GDM1 (cell line): ENCODE measurements around the gene SAMD4A.

ENCODE experiments used
- DNase-seq: peaks from one replicate; lab custom pipeline; 2025; lab: John Stamatoyannopoulos, UW

Gene SAMD4A

DNA sequence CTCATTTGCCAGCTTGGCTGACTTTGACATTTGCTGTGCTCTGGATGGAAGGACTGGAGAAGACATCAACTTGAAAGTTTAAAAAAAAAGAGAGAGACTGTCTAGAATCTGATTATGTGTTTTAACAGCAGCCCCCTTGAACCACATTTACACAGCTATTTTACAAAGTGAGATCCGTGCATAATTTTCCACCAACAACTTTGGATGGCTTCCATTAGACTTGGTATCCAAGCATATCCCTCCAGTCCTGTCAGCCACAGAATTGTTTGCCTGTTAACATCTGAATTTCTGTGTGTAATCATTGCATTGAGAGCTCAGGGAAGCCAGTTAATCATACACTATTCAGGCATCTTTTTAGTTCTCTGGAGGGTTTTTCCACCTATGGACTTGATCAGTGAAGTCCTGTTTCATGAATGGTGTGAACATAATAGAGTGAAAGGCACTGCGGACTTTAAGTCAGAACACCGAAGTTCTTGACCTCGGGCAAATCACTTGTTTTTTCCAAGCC, 93.7 kb downstream of the SAMD4A start:
- DNase-seq: no peak

- no peak for DNase-seq
Observed at GRCh38 chr14:54662491-54663133, 95.7 kb downstream of the SAMD4A start.

DNA sequence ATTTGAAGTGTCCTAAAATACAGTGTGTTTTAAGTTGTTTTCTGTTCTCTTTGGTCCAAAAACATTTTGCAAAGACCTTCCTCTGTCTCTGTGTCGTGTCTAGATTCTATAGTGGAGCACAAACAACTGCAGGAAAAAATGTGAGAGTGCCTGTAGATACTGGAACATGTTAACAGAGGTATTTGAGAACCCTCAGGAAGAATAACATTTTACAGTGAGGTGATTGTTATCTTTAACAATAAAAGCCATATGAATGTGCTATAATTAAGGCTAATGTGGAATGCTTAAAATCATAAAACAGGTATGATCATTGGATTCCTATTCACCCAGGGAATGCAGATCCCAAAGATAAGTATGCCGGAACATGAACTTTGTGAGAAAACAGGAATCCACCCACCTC, 98.0 kb downstream of the SAMD4A start:
- no peak for DNase-seq

- no peak for DNase-seq
Observed at GRCh38 chr14:54665946-54666345, 99.0 kb downstream of the SAMD4A start.

- no peak for DNase-seq
Observed at GRCh38 chr14:54667026-54667744, 100.3 kb downstream of the SAMD4A start.

- DNase-seq: no peak
Observed at GRCh38 chr14:54667764-54668163, 100.8 kb downstream of the SAMD4A start.

- no peak for DNase-seq
Observed at GRCh38 chr14:54669721-54670561, 103.0 kb downstream of the SAMD4A start.

DNA sequence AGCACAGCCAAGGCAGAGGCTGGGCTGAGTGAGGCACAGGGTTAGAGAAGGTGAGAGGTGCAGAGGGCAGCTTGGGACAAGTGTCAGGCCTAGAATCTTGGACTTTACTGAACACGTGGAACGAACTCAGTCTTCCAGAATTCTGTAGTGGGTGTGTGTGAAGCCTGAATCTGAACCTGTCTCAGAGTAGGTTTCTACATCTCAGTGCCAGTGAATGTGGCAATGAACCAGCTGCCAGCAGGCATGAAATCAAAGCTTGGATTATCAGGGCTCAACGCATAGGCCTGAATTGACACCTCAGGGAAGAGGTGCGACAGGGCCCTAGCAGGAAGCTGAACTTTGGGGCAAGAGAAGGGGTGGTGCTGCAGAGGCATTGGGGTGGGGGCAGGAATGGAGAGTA, 104.6 kb downstream of the SAMD4A start:
- DNase-seq: no peak

DNA sequence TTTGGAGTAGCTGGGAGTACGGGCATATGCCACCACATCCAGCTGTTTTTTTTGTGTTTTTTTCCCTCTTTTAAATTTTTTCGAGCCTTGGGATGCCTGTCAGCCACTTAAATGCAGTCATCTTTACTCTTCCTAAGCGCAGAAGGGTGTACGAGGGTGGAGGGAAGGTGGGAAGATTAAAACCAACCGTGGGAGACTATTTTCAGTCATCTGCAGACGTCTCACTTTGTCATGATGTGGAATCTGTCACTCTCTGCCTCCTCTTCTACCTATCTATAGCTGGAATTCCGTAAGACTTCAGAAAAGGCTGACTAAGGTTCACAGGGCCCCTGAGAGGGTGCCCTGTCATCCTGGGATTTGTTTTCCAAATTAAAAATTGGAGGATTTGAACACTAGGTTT, 105.3 kb downstream of the SAMD4A start:
- DNase-seq: no peak

DNA sequence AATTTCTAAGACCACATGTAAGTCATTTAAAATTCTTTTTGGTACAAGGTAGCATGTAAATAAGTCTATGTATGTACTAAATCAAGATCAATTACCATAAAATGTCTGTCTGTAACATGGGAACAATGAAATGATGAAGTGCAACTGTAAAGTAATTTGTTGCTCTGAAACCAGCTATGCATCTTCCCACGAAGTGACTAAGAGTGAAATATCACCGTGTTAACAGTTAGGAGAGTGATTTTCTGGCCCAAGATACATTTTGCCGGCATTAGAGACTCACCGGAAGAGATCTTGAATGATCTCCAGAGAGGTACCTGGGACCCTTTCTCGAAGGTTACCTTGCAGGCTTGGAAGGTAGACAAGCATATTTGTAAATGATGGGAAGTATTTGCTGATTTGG, 105.8 kb downstream of the SAMD4A start:
- no peak for DNase-seq

- DNase-seq: no peak
Observed at GRCh38 chr14:54673193-54674045, 106.5 kb downstream of the SAMD4A start.

DNA sequence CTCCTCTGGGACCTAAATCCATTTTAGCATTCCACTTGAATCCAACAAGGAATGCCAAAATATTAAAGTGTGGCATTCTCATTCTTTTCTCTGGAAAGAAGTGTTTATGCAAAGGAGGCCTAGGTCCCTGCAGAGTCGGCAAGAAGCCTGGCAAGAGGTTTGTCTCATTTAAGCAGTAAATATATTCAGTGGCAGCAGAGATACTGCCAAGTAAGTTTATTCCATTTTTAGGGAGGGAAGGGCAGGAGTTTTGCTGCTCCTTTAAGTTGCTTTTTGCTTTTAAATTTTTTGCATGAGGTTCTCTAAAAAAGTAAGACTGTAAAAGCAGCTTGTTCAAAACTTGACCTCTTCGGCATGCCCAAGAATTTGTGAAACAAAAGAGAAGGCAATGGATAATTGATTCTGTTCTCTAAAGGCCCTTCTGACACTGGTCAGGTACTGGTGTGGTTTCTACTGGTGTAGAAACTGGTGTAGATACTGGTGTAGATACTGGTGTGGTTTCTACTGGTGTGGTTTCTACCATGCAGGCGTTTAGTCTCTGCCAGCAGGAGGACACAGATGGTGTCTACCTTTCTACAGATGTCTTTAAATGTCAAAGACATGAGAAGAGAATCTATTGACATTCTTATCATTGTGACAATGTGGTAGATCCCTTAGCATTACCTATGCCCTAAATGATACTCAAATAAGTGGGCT, 107.3 kb downstream of the SAMD4A start:
- DNase-seq: no peak

DNA sequence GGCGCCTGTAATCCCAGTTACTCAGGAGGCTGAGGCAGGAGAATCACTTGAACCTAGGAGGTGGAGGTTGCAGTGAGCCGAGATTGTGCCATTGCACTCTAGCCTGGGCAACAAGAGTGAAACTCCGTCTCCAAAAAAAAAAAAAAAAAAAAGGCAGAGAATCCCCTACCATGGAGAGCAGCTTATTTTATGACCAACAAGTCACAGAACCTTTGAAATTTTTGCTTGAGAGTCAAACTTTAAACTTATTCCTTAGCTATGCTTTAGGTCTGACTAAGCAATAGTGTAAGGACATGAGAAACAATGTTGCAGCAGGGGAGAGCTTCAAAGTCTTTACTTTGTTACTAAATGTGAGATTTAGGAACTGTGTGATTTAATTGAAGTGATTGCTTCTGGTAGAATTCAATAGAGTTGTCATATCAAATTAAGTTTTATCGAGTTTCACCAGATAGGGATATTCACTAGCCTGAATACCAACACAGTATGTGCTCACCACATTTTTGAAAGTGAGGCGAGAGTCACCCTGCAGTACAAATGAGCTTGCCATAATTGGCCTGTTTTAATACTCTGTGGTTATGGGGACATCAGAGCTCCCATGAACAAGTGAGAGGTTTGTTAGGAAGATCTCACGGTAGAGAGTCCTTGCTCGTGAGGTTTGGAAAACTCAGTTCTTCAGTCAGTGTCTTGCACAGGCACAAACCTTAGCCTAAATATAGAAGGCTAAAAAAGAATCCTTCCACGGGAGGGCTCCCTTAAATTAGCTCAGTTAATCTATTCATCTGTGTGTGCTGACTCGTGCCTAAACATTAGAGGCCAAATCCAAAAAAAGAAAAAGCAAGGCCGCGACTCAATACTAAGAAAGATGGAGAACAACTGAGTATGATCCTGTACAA, 108.6 kb downstream of the SAMD4A start:
- no peak for DNase-seq

GRCh38 chr14:54676812-54677708, 110.1 kb downstream of the SAMD4A start:
- no peak for DNase-seq

- no peak for DNase-seq
Observed at GRCh38 chr14:54680651-54681050, 113.7 kb downstream of the SAMD4A start.

DNA sequence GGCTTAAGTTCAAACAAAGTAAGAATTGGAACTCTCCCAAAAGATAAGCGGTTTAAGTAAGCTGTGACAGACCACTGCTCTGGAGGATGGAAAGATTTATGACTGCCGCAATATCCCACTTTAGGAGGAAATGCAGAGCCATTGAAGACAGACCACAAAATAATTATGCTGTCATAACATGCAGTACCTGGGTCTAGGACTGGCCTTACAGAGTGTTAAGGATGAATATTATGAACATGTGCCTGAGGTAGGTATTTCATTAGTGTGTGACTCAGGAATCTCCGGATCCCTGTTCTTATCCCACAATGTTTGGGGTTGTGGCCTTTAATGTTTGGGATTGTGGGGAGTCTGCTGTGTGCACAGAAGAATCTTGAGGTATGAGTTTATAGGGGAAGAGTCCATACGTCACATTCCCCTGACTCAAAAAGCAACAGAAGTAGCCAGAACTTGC, 114.9 kb downstream of the SAMD4A start:
- no peak for DNase-seq

DNA sequence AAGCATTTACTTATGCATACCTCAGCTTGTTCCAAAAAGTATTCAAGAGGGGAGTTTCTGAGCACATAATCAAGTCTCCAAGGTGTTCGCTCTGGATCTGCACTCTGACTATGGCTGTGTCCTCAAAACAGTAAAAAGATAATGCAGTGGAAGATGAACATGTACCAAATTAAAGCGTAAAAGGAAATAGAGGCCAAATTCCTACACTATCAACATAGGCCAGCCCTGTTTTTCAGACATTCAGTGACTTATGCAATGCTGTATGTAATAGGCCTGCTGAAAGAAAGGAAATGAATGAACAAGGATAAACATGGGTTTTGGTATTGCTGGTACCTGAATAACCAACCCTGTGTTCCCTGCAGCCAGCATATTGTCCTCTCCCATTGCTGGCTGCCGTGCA, 115.7 kb downstream of the SAMD4A start:
- no peak for DNase-seq

- no peak for DNase-seq
Observed at GRCh38 chr14:54683882-54684794, 117.2 kb downstream of the SAMD4A start.
